Superior temporal gyrus (tissue), 1 donor: Measurements from ENCODE around the gene PCGF3.

ENCODE experiments used
- DNase-seq: peaks from one replicate; pipeline ENCODE4 v3.0.0-alpha.2; 2016; ENCODE audit errors: extremely low spot score

PCGF3 gene, protein sequence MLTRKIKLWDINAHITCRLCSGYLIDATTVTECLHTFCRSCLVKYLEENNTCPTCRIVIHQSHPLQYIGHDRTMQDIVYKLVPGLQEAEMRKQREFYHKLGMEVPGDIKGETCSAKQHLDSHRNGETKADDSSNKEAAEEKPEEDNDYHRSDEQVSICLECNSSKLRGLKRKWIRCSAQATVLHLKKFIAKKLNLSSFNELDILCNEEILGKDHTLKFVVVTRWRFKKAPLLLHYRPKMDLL

DNA sequence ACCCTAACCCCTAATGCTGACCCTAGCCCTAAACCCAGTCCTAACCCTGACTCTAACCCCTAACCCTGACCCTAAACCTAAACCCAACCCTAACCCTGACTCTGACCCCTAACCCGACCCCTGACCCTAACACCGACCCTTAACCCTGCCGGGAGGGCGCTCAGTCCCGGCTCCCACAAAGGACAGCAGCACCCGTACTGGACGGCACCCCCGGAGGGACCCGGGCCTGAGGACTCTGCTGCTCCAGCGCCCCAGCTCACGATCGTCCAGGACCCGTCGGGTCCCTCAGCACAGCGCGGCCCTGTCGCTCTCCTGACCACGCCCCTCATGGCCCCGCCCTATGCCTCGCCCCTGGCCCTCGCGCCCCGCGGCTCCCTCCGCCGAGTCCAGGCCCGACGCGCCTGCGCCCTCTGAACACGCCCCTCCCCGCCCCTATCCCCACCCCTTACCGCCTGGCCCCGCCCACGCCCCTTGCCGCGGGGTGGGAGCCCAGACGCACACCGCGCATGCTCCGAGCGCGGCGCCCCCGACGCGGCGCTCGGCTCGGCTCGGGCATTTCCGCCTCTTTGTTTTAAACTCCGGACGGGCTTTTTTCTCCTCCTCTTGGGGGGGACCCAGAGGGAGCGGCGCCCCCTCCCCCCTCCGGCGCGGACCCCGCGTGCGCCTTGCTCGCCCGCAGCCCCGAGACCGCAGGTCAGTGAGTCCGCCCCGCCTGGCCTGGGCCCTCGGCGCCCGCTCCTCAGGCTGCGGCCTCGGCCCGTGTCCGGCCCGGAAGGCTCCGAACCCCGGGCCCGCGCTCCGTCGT, at the start of gene PCGF3:
Gene PCGF3, plus strand, starts transcription at position 555 of the 805 bp plus-strand sequence. CDS start 27,849 bp downstream, outside the sequence.
- DNase-seq, result peak; percentile 92

DNA sequence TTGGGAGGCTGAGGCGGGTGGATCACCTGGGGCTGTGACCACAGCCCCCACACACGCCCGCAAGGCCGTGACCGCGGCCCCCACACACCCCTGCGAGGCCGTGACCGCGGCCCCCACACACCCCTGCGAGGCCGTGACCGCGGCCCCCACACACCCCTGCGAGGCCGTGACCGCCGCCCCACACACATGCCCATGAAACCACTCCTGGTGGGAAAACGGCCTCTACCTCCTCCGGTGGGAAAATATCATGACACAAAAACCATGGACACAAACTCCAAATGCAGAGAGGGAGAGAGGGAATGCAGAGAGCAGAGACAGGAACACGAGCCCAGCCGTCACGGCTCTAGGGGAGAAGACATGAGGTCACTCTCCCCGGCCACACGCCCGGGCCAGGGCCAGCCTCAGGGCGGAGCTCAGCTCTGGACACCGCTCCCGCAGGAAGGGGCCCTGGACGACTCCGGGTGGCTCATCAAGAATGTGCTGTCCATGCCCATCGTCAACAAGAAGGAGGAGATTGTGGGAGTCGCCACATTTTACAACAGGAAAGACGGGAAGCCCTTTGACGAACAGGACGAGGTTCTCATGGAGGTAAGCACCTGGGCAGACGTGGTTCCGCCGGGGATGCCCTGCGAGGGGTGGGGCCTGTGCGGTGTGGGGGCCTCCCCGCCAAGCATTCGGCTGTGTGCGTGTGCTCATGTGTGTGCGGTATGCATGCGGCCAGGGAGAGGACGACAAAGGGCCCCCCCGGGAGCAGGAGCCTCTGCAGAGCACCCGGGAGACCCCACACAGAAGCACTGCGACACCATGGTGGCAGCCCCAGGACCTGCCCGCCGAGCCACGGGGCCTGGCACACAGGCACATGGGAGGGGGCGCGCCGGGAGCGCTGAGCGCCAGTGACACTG, 48.9 kb upstream of the PCGF3 start:
- no peak for DNase-seq

DNA sequence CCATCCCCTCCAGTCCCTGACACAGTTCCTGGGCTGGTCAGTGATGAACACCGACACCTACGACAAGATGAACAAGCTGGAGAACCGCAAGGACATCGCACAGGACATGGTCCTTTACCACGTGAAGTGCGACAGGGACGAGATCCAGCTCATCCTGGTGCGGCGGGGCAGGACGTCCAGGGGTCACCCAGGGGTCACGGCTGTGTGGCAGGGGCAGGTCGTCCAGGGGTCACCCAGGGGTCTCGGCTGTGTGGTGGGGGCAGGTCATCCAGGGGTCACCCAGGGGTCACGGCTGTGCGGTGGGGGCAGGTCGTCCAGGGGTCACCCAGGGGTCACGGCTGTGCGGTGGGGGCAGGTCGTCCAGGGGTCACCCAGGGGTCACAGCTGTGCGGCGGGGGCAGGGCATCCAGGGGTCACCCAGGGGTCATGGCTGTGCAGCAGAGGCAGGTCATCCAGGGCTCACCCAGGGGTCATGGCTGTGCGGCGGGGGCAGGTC, 48.2 kb upstream of the PCGF3 start:
- DNase-seq, result no peak

DNA sequence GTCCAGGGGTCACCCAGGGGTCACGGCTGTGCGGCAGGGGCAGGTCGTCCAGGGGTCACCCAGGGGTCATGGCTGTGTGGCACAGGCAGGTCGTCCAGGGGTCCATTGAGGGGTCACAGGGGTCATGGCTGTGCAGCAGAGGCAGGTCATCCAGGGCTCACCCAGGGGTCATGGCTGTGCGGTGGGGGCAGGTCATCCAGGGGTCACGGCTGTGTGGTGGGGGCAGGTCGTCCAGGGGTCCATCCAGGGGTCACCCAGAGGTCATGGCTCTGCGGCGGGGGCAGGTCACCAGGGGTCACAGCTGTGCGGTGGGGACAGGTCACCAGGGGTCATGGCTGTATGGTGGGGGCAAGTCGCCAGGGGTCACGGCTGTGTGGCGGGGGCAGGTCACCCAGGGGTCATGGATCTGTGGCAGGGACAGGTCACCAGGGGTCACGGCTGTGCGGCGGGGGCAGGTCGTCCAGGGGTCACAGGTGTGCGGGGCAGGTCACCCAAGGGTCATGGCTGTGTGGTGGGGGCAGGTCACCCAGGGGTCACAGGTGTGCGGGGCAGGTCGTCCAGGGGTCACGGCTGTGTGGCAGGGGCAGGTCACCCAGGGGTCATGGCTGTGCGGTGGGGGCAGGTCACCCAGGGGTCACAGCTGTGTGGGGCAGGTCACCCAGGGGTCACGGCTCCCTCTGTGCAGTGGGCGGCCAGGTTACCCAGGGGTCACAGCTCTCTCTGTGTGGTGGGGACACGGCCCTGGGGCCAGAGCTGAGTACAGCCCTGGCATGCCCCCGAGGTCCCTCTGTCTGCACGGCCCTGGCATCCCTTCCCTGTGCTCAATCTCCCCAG, 47.6 kb upstream of the PCGF3 start:
- DNase-seq, result no peak

DNA sequence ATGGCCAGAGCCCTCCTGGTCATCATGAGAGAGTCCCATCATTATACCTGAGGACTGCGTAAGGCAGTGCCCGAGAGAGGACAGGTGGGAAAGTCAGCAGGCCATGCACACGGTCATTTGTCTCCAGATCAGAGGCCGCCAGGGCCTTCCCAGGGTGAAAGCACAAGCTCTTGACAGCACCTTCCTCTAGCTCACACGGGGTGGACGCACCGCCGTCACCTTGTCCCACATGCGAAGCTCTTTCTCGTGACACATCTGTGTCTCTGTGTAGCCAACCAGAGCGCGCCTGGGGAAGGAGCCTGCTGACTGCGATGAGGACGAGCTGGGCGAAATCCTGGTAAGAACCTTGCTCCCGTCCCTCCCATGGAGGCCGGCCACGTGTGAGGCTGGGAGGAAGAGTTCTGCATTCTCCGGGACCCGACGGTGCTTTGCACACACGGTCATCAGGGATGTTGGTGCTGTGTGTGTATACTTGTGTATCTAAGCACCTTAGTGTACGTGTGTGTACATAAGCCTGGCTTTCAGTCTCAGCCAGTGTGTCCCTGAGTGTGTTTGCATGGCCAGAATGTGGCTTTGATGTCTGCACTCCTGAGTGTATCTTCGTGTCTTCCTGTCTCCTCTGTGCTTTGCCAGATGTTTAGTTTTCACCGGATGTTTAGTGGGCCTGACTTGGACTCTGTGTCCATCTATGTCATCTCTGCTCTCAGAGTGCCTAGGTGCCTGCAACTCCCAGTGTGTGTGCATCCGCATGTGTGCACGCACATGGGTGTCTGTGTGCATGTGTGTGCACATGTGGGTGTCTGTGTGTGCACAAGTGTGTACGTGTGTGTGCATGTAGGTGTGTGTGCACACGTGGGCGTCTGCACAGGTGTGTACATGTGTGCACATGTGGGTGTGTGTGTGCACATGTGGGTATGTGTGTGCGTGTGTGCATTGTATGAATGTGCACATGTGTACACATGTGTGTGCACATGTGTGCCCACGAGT, 46.7 kb upstream of the PCGF3 start:
- no peak for DNase-seq

DNA sequence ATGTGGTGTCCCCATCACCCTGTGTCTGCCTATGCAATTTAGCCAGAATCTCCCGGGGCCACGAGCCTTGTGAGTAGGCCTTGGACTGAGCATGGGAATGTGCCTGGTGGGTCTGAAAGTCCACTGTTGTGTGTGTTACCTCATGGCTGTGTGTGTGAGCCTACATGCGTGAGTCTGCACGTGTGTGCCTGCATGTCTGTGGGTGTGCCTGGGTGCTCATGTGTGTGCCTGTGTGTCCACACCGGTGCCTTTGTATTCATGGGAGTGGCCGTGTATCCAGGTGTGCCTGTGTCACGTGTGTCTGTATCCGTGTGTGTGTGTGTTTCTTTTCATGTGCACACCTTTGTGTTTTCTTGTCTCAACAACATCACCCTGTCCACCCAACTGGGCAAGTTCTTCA, 45.8 kb upstream of the PCGF3 start:
- DNase-seq, result no peak

DNA sequence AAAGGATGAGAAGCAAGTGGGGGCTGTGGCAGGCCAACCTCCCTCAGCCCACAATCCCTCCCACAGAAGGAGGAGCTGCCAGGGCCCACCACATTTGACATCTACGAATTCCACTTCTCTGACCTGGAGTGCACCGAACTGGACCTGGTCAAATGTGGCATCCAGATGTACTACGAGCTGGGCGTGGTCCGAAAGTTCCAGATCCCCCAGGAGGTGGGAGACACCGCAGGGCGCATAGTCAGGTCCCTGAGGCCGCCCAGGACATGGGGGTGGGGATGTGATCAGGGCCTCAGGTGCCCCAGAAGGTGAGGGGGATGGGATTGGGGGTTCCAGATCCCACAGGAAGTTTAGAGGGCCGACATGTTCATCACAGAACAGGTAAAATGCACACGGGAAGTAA, 45.2 kb upstream of the PCGF3 start:
- DNase-seq, result no peak

DNA sequence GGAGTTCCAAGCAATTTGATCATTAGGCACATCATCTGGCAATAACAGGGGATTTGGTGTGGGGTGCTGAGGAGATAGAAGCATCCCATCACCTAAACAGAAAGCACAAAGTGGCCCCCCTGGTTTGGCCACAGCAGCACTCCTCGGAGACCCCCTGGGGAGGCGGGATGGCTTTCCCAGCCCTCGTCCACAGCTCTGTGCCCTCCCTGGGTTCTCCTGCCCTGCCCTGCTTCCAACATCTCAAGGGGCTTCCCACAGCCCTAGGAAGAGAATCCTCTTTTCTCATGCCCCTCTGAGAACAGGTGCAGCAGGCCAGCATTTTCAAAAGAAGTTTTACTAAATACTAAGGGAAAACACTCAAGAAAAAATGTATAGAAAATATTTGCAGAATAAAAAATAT, 44.4 kb upstream of the PCGF3 start:
- DNase-seq, result no peak

DNA sequence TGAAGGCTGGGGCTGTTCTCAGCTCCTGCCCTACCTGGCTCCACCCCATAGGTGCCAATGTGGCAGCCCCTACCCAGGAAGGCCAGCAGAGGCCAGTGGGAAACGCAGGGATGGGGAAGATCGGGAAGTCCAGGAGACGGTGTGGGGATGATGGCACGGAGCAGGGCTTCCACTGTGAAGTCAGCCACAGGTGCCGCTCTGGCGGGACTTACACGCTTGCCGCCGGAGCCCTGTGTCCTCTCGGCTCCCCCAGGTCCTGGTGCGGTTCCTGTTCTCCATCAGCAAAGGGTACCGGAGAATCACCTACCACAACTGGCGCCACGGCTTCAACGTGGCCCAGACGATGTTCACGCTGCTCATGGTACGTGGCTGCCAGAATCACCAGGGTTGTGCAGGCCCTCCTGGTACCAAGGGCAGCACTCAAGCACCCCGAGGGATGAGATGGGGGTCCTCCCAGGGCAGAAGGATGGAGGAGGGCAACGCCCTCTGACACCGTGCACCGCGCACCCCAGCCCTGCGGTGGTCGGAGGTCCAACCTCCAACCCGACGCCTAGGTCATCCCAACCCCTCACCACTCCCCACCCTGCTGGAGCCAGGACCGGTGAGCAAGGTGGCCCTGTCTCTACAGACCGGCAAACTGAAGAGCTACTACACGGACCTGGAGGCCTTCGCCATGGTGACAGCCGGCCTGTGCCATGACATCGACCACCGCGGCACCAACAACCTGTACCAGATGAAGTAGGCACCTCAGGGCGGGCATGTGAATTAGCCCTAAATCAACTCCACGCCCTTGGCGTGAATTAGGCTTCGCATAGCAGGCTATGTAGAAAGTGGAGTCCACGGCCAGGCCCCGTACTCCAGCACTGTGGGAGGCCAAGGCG, 43.5 kb upstream of the PCGF3 start:
- DNase-seq, result no peak

DNA sequence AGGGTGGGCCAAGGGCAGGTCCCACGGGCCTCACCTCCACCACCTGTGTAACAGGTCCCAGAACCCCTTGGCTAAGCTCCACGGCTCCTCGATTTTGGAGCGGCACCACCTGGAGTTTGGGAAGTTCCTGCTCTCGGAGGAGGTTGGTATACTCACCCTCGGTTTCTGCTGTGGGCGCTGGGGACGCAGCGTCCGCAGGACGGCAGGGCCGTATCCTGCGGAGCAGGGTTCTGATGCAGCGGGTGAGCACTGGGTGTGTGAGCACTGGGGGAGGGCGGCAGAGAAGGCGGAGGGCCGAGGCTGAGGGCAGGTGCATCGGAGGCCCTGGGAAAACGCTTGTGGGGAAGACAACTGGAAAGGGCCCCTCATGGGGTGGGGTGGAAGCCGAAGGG, 42.6 kb upstream of the PCGF3 start:
- DNase-seq, result no peak

DNA sequence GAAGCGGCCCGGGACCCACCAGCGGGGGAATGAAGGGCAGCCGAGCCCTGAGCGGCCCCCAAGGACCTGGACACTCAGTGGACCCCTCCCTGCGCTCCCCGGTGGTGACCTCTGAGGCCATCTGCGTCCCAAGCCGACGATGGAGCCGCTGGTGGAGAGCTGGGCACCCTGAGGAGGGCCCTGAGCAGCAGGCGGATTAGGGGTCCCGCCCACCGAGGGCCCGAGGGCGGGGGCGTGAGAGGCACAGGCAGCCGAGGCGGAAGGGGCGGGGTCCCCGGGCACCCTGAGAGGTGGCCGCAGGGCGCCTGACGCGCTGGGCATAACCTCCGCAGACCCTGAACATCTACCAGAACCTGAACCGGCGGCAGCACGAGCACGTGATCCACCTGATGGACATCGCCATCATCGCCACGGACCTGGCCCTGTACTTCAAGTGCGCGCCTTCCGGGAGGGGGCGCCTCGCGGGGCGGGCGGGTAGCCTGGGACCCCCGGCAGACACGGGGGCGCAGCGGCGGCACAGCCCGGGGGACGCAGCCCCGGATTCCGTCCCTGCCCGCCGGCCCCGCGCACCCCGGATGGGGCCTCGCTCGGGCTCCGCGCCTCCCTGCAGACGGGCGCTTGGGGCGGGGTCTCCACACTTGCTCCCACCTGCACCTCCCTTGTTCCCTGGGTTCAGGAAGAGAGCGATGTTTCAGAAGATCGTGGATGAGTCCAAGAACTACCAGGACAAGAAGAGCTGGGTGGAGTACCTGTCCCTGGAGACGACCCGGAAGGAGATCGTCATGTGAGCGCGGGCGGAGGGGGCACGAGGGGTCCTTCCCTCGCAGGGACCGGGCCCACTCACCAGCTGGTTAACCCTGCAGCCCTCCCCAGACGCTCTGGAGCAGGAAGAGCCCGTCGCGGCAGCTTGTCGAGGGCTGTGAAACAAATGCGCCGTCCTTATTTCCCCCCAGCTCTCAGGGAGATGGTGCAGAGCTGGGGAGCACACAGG, 41.9 kb upstream of the PCGF3 start:
- DNase-seq, result no peak

DNA sequence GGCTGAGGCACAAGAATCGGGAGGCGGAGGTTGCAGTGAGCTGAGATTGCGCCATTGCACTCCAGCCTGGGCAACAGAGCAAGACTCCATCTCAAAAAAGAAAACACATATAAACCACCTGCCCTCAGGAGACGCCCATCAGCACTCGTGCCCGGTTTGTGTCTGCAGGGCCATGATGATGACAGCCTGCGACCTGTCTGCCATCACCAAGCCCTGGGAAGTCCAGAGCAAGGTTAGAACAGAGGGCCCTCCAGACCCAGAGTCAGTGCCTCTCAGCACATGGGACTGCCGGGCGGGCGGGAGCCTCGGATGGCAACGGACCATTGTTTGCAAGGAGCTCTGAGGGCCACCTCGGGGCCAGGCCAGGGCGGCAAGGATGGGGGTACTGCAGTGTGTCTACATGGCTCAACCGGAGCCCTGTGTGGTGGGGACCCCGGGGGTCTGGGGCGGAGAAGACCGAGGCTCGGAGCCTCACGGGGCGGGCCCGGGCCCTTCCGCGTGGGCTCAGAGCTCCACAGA, 40.9 kb upstream of the PCGF3 start:
- no peak for DNase-seq

DNA sequence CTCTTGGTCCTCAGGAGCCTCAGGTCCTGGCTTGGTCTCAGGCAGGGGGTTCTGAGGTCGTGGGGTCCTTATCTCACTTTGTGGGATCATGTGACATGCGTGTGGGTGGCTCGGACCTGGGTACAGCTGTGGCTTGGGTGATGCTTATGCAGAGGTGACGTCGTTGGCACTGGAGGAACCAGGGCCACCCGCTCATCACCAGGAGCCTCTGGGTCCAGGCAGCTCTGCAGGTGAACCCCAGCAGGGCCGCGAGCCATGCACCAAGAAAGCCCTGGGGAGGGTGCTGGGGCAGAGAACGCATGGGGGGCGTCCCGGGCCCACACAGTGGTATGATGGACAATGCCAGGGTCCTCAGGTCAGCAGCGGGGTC, 40.3 kb upstream of the PCGF3 start:
- DNase-seq, result no peak

DNA sequence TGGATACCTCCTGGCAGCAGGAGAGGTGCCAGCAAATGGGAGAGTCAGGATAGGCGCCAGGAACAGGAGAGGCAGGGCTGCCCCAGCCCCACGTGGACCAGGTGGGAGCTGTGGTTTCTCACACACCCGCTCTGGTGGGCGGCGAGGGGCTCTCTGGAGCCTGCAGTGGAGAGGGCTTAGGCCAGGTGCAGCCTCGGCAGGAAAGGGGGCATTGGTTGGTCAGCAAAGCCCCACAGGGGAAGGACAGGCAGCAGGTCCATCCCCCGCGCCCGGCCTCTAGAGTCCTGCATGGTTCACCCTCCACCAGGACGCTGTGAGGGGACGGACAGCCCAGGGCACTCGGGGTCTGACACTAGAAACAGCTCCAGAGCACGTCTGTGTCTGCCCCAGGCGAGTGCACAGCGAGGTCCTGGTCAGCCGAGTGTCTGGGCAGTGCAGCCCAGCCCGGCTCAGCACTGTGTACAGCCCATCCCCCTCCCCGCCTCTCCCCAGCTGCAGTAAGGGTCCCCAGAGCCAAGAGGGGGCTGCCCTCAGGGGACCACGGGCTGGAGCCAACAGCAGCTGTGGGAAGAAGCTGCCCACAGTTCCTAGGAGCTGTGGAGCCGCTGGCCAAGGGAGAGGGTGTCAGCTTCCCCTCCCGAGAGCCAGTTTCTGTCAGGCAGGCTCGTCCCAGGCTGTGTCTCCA, 39.7 kb upstream of the PCGF3 start:
- DNase-seq, result no peak

DNA sequence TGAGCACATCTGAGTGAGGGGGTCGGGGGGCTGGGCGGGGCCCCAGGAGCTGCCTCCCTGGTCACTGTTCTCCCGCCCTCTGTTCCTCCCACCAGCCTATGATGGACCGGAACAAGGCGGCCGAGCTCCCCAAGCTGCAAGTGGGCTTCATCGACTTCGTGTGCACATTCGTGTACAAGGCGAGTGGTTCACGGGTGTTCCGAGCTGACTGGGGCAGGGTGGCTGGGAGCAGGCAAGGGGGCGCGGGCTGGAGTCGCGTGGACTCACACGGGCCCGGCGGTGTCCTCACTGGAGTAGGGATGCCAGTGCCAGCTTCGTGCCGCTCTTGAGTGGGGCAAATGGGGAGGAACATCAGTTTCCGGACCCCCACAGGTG, 39.2 kb upstream of the PCGF3 start:
- no peak for DNase-seq

DNA sequence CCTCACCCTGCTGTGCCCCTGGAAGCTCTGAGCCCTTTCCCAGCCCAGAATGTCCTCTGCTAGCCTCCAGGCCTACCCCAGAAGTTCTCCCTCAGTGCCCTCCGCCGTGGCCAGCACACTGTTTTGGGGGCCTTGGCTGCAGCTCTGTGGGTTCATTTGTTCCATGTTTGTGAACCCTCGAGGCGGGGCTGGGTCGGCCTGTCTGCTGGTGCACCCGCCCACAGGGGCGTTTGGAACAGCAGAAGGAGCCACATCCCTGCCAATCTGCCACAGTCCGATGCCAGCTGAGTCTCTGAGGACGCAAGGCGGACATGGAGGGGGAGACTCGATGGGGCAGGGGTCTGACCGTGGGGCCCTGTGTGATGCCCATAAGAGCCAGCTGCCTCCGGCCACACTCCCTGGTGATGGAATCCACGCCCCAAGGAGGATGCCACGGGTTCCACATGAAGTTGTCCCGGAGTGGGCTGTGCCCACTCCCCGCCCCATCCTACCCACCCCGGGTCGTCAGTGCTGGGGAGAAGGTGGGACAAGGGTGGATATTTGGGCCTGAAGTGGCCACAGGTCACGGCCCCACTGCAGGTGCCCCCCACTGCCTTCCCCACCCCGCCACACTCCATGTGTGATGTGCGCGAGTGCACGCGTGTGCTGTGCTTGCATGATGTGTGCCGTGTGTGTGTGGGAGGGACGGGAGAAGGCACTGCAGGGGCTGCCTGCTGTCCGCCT, 38.6 kb upstream of the PCGF3 start:
- DNase-seq, result no peak

DNA sequence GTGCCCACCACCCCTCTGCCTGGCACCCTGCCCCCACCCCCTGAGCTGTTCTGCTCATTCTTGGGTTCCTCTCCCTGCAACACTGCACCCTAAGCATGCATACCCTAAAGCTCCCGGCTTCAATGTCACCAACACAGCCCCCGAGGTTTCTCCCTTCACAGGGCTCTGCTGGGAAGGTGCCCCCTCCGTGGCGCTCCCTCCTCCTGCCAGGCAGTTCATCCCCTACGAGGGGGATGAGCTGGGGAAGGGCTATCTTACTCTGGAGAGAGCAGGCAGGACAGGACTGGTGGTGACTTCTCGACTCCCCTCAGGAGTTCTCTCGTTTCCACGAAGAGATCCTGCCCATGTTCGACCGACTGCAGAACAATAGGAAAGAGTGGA, 38.1 kb upstream of the PCGF3 start:
- DNase-seq, result no peak
